NCI-H1092 treated with DMSO at 0.1 percent for 48 hours (cell line): ENCODE measurements around the gene DROSHA.

Experiments used
- DNase-seq: peaks from one replicate; lab custom pipeline; 2025; lab: John Stamatoyannopoulos, UW

The DROSHA gene

GRCh38 chr5:31464081-31464480 is 67.8 kb downstream of the DROSHA start:
- no peak for DNase-seq

GRCh38 chr5:31463351-31463750 is 68.5 kb downstream of the DROSHA start:
- no peak for DNase-seq

- no peak for DNase-seq
Measured at GRCh38 chr5:31459594-31459993, 72.3 kb downstream of the DROSHA start.

DNA sequence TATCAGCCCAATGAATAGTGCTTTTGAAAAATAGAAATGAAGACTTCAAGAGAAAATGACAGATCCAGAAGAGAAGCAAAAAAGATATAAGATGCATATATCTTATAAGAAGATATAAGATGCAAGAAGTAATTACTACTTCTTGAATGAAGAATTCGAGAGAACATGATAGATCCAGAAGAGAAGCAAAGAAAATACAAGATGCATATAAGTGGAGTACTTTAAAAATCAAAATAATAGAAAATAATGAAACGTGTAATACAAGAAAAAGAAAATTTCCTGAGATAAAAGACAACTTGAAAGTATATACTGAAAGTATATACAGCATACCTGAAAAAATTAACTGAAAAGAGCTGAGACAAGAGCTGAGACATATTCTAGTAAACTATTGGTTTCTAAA is 76.7 kb downstream of the DROSHA start:
- DNase-seq = no peak

DNA sequence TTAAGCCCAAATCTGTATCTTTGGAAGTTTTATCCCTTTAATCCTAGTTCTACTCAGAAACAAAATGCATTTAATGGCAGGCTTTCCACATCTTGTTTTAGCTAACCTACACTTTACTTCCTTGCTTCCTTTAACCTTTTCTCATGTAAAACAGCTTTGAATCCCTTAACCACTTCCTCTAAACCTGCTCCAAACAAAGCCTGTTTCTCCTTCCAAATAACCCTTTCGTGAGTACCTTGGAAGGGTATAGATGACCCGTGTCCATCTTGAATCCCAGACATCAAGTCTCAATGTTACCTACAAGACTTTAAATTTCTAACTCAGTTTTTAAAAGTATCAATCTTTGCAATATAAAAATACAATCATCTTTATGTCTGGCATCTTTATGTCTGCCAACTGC is 78.4 kb downstream of the DROSHA start:
- no peak for DNase-seq

GRCh38 chr5:31452314-31452713 is 79.6 kb downstream of the DROSHA start:
- DNase-seq = no peak

DNA sequence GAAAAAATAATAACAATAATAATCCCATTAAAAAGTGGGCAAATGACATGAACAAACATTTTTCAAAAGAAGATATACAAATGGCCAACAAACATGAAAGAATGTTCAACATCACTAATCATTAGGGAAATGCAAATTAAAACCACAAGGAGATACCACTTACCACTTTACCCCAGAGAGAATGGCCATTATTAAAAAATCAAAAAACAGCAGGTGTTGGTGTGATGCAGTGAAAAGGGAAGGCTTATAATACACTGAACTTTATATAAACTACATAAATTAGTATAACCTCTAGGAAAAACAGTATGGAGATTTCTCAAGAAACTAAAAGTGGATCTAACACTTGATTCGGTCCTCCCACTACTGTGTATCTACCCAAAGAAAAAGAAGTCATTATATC is 81.9 kb downstream of the DROSHA start:
- no peak for DNase-seq

DNA sequence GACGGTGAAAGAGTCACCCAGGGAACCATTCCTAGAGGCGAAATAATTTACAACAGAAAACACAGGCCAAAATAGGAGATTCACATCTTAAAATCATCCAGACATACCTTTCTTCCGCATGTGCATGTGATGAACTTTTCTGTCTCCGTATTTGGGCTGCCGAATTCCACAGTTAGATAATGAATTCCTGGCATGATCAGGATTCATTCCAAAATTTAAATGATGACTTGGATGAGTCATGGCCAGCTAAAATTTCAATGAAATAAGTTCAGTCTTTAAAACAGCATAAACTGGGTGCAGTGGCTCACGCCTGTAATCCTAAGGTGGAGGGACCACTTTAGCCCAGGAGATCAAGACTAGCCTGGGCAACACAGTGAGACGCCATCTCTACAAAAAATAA is 82.7 kb downstream of the DROSHA start:
- no peak for DNase-seq

DNA sequence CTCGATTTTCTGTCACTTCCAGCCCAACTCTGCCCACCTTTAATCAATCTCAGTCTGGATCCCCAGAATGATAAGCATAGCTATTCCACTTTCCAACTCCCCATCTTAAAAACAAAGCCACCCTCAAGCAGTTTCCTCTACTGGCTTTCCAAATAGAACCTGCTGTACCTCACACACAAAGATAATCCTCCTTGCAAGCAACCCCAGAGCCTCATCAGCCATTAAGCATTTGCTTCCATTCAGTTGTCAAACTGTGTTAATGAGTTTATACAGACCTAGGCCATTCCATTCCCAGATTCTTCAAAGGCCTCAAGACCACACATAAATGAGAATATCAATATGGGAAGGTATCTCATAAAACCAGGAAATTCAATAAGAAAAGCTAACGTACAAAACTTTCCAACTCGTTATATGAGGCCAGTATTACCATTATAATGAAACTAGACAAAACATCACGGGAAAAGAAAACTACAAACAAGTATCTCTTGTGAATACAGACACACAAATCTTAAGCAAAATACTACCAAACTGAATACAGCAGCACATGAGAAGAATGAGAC is 86.8 kb downstream of the DROSHA start:
- no peak for DNase-seq

- DNase-seq = no peak
Measured at GRCh38 chr5:31443572-31443971, 88.3 kb downstream of the DROSHA start.

DNA sequence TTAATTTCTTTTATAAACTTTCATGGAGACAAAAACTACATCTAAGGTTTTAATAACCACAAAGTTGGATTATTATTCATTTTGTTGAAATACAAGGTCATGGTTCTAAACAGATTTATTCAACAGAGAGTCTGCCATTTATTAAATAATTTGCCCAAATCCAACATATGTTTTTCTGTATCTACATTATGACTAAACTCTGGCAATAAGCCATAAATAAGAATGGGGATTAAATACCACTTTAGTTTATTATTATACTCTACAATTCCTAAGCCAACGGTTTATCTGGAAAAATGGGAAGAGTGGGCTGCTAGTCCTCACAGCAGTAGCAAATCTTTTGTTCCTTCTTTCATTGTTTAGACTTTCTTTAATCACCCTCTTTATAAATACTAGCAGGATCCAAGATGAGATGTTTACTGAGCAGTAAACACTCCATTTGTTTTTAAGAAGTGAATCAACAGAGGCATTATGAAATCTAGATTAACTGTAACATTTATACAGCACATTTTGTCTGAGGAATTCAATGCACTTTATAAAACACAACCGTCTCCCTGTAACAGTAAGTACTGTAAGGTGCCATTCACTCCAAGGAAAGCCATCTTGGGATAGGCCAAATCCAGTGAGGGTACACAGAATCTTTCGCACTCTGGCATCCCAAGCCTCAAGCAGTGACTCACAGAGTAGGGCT is 89.7 kb downstream of the DROSHA start:
- DNase-seq = no peak

GRCh38 chr5:31436851-31437250 is 95.0 kb downstream of the DROSHA start:
- DNase-seq = no peak

DNA sequence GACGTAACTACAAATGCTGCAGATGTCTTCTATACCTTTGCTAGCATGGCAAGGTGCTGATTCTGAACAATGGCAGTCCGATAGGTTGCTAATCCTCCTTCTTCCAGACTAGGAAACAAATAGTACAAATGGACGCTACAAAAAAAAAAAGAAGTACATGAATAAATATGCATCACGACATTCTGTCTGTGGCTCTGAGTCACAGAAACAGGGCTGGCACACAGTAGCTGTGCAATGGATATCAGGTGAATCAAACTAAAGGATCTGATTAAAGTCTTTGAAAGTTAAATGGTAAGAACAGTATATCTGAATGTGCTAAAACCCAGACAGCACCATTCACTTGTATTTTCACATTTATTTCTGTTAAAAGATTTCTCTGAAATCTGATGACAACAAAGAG is 96.2 kb downstream of the DROSHA start:
- no peak for DNase-seq

- DNase-seq = no peak
Measured at GRCh38 chr5:31434898-31435297, 97.0 kb downstream of the DROSHA start.

DNA sequence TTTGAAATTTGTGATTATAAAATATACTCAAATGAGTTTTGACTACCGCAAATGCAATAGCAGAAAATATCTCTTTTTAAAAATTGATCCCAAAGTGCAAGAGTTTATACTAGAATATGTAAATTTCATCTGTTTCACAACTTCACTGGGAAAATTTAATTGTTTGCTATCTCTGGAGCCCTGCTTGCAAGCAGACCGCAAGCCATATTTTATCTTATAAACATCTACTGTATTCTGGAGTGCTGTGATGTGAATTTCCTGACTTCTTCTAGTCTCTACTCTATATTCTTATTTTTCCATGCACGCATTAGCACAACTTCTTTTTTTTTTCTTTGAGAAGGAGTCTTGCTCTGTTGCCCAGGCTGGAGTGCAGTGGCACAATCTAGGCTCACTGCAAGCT is 98.7 kb downstream of the DROSHA start:
- no peak for DNase-seq

GRCh38 chr5:31427724-31428309 is 104.1 kb downstream of the DROSHA start:
- no peak for DNase-seq

DNA sequence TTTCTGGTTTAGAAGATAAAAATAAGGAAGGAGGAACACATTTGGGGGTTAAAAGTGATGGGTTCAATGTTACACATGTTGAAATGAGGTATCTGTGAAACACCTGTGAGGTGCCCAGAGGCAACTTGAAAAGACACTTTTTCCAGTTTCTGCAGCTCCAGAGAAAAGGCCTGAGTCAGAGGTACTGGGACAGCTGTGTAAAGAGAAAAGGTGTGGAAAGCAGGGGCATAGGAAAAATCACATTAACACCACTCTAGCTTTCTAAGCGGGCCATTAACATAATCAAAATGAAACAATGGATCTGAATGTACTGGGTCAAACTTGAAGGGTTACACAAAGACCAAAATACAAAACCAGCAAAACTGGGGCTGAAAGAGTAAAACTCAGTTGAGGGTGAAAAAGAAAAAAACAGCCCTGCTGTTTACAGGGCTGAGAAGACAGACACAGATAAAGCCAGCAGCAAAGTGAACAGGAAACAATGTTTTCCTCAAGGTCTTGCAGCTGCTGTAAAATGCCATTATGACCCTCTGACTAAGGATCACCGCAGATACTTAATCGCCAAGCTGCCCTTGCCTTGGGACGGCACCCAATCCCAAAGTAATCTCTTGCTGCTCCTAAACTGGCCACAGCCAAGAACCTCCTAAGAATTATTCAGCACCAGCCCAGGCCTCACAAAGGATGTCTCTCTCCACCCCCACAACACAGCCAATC is 104.7 kb downstream of the DROSHA start:
- DNase-seq = no peak

DNA sequence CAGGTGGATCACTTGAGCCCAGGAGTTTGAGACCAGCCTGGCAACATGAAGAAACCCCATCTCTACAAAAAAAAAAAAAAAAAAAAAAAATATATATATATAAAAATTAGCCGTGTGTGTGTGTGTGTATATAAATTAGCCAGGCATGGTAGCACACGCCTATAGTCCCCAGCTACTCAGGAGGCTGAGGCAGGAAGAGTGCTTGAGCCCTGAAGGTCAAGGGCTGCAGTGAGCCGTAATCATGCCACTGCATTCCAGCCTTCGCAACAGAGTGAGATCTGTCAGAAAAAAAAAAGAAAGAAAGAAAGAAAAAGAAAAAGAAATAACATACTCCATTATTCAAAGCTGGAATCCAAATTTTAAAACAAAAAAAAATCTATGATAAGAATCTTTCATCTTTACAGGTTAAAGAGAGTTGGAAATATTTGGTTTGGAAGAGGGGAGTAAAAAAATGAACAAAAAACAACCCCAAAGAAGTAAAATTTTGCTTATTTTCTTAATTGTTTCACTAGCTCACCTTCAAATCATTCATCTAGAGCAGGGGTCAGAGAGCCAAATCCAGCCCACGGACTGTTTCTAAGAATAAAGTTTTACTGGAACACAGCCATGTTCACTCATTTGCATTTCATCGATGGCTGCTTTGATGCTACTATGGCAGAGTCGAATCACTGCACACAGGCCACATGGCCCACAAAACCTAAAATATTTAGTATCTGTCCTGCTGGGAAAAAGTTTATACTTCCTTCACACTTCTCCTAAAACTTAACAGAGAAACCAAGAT is 109.9 kb downstream of the DROSHA start:
- DNase-seq = no peak

GRCh38 chr5:31417512-31417911 is 114.4 kb downstream of the DROSHA start:
- no peak for DNase-seq

GRCh38 chr5:31416547-31416946 is 115.3 kb downstream of the DROSHA start:
- DNase-seq = no peak

GRCh38 chr5:31415960-31416359 is 115.9 kb downstream of the DROSHA start:
- no peak for DNase-seq
